Panc1 (cell line): ENCODE data around the gene CMIP.

Experiments
- POLR2AphosphoS5 ChIP-seq: IDR thresholded peaks from 2 replicates; pipeline ENCODE4 v1.6.1; 2012; ENCODE audit warnings: mild to moderate bottlenecking, low read depth, low read length, moderate library complexity
- TCF7L2 ChIP-seq: IDR thresholded peaks from 2 replicates; pipeline ENCODE4 v1.6.1; 2011; ENCODE audit warnings: mild to moderate bottlenecking, low read depth, low read length, inconsistent platforms
- TF ChIP-seq, protein P1 (sequence below): fragments of 450-650 bp; IDR thresholded peaks from 2 replicates; pipeline ENCODE4 v1.5.1; 2017; ENCODE audit warnings: mild to moderate bottlenecking
- TF ChIP-seq, protein P2 (sequence below), 2 experiments: IDR thresholded peaks; 2 replicates each; pipeline ENCODE4 v1.6.1; 2011 to 2012; ENCODE audit warnings: low read depth in 2 of 2, control low read depth in 1 of 2, low read length in 1 of 2, mild to moderate bottlenecking in 1 of 2, moderate library complexity in 1 of 2; ENCODE audit not compliant: insufficient read depth in 1 of 2

DNA sequence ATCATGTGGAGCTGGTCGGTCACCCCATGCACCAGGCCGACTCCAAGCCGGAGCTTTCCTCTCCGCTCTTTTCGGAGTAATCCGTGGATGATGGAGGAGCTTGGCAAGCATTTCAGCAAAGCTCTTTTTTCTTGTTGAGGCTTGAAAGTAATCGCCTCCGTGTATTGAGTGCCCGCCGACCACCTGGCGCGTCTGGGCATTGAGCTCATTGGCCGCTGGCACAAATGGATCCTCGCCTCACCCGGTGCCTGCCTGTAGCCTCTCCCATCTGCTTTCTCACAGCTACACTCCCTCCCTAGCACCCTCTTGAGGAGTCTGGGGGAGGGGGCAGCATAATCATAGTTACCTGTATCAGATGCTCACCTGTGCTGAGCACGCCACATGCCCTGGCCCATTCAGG lies 148.9 kb downstream of the CMIP start:
- TF ChIP-seq, protein P1, sequence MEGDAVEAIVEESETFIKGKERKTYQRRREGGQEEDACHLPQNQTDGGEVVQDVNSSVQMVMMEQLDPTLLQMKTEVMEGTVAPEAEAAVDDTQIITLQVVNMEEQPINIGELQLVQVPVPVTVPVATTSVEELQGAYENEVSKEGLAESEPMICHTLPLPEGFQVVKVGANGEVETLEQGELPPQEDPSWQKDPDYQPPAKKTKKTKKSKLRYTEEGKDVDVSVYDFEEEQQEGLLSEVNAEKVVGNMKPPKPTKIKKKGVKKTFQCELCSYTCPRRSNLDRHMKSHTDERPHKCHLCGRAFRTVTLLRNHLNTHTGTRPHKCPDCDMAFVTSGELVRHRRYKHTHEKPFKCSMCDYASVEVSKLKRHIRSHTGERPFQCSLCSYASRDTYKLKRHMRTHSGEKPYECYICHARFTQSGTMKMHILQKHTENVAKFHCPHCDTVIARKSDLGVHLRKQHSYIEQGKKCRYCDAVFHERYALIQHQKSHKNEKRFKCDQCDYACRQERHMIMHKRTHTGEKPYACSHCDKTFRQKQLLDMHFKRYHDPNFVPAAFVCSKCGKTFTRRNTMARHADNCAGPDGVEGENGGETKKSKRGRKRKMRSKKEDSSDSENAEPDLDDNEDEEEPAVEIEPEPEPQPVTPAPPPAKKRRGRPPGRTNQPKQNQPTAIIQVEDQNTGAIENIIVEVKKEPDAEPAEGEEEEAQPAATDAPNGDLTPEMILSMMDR, result no peak
- TF ChIP-seq POLR2AphosphoS5 (no peak), TCF7L2 (no peak)
- TF ChIP-seq, protein P2, sequence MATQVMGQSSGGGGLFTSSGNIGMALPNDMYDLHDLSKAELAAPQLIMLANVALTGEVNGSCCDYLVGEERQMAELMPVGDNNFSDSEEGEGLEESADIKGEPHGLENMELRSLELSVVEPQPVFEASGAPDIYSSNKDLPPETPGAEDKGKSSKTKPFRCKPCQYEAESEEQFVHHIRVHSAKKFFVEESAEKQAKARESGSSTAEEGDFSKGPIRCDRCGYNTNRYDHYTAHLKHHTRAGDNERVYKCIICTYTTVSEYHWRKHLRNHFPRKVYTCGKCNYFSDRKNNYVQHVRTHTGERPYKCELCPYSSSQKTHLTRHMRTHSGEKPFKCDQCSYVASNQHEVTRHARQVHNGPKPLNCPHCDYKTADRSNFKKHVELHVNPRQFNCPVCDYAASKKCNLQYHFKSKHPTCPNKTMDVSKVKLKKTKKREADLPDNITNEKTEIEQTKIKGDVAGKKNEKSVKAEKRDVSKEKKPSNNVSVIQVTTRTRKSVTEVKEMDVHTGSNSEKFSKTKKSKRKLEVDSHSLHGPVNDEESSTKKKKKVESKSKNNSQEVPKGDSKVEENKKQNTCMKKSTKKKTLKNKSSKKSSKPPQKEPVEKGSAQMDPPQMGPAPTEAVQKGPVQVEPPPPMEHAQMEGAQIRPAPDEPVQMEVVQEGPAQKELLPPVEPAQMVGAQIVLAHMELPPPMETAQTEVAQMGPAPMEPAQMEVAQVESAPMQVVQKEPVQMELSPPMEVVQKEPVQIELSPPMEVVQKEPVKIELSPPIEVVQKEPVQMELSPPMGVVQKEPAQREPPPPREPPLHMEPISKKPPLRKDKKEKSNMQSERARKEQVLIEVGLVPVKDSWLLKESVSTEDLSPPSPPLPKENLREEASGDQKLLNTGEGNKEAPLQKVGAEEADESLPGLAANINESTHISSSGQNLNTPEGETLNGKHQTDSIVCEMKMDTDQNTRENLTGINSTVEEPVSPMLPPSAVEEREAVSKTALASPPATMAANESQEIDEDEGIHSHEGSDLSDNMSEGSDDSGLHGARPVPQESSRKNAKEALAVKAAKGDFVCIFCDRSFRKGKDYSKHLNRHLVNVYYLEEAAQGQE (IDR thresholded peaks at IDR 0.05; ENCODE audit: insufficient read depth in 1 of 2, low read depth in 2 of 2, low read length in 1 of 2), result no peak
